Measurements from ENCODE around the gene PIEZO2.

The PIEZO2 gene

DNA sequence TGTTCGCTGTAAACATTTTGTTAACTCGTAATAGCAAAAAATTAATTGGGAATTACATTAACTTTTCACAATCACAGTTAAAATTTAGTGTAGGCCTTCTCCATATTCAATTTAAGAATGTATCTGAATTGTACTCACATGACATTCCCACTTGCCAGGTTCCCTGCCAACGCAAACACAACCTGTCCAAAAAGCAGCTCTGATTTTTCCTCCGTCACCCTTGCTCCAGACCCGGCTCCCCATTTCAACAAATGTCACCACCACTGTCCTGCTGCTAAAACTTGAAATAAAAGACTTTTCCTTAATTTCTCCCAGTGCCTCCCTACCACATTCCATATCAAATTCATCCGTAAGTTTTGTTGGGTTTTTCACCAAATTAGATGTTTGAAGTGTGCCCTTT, 120.3 kb downstream of the PIEZO2 start:
- no peak for ATAC-seq (ENCODE audit: low read depth)
- no peaks in the 10 kb centered on the region for H3K36me3 Mint-ChIP-seq

DNA sequence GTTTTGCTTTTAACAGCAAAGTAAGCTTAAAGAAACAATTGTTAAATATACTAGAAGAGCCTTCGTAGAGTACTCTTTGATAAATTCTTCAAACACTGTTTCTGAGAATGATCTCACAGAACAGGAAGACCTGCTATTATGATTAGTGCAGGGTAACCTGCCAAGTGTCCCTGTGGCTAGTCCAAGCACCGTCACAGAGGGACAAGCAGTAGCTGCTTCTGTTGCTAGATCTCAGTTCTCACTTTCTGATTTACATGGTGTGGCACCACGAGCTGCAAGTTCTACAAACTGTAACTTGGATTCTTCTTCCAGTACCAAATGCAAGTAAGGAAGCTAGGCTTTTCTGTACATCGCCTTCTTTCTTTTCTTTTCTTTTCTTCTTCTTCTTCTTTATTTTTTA, 121.5 kb downstream of the PIEZO2 start:
- no peak overlapping the region for H3K4me3 Mint-ChIP-seq
- no peak overlapping the region for H3K27ac Mint-ChIP-seq
- H3K9me3 Mint-ChIP-seq = no peaks in the 10 kb centered on the region
- H3K27me3 Mint-ChIP-seq = peaks cover 2% of the 10 kb centered on the region
- DNase-seq (ENCODE audit: low spot score in 2 of 2) = no peak
- no peaks in the 10 kb centered on the region for H3K36me3 Mint-ChIP-seq
- H3K4me1 Mint-ChIP-seq = no peaks in the 10 kb centered on the region
- no peak for ATAC-seq (ENCODE audit: low read depth)

More for the DNA sequence above, 120.3 kb downstream of the PIEZO2 start:
- Mint-ChIP-seq H3K4me3 (no peak overlapping the region), H3K27me3 (peaks cover 2% of the 10 kb centered on the region), H3K27ac (no peak overlapping the region), H3K9me3 (no peaks in the 10 kb centered on the region), H3K4me1 (no peaks in the 10 kb centered on the region)
- no peak for DNase-seq (ENCODE audit: low spot score in 2 of 2)

DNA sequence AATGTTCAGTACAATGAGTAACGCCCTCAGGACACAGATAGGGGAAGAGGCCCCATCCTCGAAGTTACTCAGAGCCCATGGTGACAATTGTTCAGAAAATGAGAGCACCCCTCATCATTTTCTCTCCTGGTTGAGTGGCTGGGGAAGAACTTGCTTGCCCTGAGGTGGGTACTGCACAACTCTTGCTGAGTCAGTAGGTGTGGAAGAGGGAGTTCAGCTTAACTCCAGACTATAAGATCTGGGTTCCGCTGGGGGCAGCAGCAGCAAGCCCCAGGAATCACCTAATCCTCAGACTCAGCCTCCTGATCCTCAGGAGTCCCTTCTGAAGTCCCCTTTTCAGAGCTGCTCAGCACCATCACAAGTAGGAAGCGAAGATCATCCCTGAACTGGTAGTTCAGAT, 123.7 kb downstream of the PIEZO2 start:
- Mint-ChIP-seq H3K9me3 (no peaks in the 10 kb centered on the region), H3K36me3 (no peaks in the 10 kb centered on the region), H3K4me3 (no peak overlapping the region), H3K27ac (no peak overlapping the region), H3K4me1 (no peaks in the 10 kb centered on the region), H3K27me3 (peaks cover 4% of the 10 kb centered on the region)
- ATAC-seq (ENCODE audit: low read depth) = no peak
- no peak for DNase-seq (ENCODE audit: low spot score in 2 of 2)

DNA sequence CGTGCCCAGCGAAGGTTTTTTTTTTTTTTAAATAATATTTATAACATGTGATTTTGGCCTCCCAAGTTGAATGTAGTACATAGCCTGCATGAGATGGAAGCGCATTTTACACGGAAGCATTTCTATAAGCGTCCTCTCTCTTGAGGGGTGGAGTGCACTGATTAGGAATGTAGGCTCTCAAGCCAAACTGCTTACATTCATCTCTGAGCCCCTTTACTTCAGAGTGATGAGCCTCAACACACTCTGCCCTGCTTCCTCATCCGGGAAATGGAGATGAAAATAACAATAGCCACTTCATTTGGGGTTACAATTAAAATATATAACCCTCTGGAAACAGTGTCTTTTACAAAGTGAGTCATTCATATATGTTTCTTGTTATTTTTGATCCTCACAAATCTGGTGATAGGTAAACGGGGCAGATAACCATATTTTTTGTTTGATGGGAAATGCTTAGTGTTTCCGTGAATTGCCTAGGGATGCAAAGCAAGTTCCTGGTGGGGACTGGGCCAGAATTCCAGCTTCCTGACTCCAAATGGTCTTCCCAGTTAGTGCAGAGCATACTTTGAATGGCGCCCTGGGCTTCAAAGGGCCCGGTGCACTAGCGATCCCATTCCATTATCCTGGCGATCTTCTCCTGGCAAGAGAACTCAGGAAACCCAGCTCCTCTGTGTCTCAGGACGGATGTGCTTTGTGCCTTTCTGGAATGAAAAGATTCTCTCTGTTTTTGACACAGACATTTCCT, 124.3 kb downstream of the PIEZO2 start:
- Mint-ChIP-seq H3K4me1 (no peaks in the 10 kb centered on the region), H3K27me3 (peaks cover 4% of the 10 kb centered on the region), H3K4me3 (no peak overlapping the region), H3K27ac (no peak overlapping the region), H3K36me3 (no peaks in the 10 kb centered on the region), H3K9me3 (no peaks in the 10 kb centered on the region)
- ATAC-seq (ENCODE audit: low read depth) (no peak), DNase-seq (ENCODE audit: low spot score in 2 of 2) (no peak)

DNA sequence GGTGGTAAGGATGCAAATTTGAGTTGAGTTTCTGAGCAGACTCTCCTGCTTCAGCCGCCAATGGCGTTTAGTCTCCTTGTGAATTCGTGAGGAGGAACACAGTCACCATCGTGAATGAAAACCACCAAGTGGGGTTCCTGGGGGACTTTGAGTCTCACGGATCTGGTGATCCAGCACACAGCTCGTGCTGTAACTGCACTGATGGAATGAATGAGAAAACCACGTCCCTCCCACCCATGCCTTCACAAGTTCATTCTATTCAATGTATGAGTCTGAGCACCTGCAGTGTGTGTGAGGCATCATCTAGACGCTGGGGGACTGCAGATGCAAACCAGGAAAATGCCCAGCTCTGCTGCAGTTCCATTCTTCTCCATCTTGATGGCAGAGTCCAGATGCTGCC, 127.9 kb downstream of the PIEZO2 start:
- no peak for ATAC-seq (ENCODE audit: low read depth)
- Mint-ChIP-seq H3K9me3 (no peaks in the 10 kb centered on the region), H3K27ac (no peak overlapping the region), H3K27me3 (peaks cover 2% of the 10 kb centered on the region), H3K36me3 (no peaks in the 10 kb centered on the region), H3K4me3 (no peak overlapping the region), H3K4me1 (no peaks in the 10 kb centered on the region)
- no peak for DNase-seq (ENCODE audit: low spot score in 2 of 2)

DNA sequence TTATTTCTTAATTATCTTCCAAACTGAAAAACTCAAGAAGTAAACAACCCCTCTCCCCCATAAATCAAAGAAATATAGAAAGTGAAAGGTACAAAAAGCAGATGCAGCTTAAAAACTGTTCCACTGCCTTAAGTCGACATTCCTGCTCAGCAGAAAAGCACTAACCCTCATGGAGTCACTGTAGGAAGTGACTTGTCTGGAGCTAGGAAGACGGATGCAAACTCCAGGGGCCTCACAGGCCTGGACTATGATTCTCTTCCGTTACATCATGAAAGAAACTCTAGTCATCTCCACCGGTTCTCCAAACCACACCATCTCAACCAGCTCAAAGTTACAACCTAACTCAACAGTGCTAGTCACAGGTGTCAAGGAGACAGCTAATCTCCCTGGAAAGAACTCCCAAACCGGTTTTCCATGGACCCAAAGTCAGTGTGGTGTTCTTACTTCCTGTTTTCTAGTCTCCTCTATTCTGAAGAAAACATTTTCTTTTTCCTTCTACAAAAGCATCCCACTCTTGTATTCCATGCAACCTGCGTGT, 128.4 kb downstream of the PIEZO2 start:
- no peak overlapping the region for H3K4me3 Mint-ChIP-seq
- H3K27ac Mint-ChIP-seq = no peak overlapping the region
- H3K9me3 Mint-ChIP-seq = no peaks in the 10 kb centered on the region
- H3K36me3 Mint-ChIP-seq = no peaks in the 10 kb centered on the region
- DNase-seq (ENCODE audit: low spot score in 2 of 2) = no peak
- ATAC-seq (ENCODE audit: low read depth) = no peak
- no peaks in the 10 kb centered on the region for H3K4me1 Mint-ChIP-seq
- peaks cover 3% of the 10 kb centered on the region for H3K27me3 Mint-ChIP-seq

DNA sequence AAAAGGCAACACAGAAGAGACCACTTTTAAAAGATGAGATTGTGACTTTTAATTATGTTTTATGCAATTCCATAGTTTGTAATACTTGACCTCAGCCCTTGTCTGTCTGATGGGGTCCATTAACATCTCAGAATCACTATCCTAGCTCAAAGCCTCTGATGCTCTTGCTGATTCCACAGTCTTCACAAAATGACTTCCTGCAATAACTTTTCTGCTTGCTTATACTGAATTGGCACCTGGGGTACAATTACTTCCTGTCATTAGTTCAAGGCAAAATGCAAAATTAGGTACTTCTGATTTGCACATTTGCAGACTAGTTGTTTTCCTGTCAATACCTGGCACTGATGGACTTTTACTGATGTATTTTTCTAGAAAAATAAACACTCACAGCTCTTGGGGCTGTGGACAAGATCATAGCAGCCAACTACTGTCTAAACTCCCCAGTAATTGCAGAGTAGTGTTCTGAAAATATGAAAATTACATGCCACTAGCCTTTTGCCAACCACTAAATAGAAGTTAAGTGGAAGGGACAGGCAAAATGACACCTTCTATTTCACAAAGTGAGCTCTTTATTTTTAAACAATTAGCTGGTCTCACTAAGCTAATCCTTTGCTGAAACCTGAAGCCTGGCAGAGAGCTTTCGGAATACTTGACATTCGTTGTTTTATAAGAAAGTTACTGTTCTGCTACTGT, 129.1 kb downstream of the PIEZO2 start:
- no peak overlapping the region for H3K4me3 Mint-ChIP-seq
- no peak for ATAC-seq (ENCODE audit: low read depth)
- H3K27me3 Mint-ChIP-seq = peaks cover 3% of the 10 kb centered on the region
- no peaks in the 10 kb centered on the region for H3K4me1 Mint-ChIP-seq
- no peaks in the 10 kb centered on the region for H3K9me3 Mint-ChIP-seq
- H3K36me3 Mint-ChIP-seq = no peaks in the 10 kb centered on the region
- DNase-seq (ENCODE audit: low spot score in 2 of 2) = no peak
- H3K27ac Mint-ChIP-seq = no peak overlapping the region

DNA sequence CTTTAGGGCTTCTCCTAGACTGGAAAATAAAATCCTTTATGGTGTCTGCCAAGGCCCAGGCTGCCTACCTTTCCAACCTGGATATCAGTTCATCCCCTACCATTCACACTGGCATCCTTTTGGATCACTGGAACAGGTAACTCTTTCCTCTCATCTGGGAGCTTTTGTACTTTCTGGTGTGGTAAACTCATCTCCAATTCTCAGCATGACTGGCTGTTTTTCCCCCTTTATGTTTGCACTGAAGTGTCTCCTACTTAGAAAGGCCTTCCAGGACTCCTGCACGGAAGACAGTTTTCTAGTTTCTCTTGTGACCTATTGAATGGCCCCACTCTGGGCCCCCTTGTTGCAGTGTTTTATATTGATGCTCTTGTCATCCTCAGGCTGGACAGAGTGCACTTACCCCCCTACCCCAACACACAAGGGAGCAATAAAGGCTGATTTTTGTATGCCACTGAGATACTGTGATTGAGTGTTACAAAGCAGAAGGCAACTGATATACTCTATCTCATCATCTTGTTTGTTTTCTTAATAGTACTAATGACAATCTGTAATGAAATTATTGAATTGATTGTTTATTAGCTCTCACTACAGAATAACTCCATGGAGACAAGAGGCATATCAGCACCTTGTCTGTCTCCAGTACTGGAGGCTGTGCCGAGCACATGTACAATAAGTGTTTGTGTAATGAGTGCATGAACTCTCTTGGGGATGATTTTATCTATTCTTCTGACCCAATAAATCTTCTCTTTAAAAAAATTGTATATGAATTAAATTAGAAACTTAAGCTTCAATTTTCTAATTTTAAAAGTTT, 129.9 kb downstream of the PIEZO2 start:
- peaks cover 3% of the 10 kb centered on the region for H3K27me3 Mint-ChIP-seq
- H3K9me3 Mint-ChIP-seq = no peaks in the 10 kb centered on the region
- ATAC-seq (ENCODE audit: low read depth) (no peak), DNase-seq (ENCODE audit: low spot score in 2 of 2) (no peak)
- H3K36me3 Mint-ChIP-seq = no peaks in the 10 kb centered on the region
- H3K27ac Mint-ChIP-seq = no peak overlapping the region
- H3K4me1 Mint-ChIP-seq = no peaks in the 10 kb centered on the region
- H3K4me3 Mint-ChIP-seq = no peak overlapping the region

DNA sequence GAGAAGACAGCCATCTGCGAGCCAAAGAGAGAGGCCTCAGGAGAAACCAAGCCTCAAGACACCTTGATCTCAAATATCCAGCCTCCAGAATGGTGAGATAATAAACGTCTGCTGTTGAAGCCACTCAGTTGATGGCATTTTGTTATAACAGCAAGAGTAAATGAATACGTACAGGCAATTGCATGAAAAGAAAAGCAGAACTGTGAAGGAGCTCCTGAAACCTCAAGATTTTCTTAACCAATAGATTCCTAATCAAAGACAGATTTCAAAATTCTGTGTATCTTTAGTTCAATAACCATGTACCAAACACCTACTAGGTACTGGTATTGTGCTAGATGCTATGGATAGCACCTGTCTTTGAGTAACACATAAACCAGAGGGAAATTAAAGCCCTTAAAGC, 139.5 kb downstream of the PIEZO2 start:
- no peak for DNase-seq (ENCODE audit: low spot score in 2 of 2)
- Mint-ChIP-seq H3K27me3 (no peaks in the 10 kb centered on the region), H3K4me3 (no peak overlapping the region), H3K9me3 (peaks cover 2% of the 10 kb centered on the region), H3K36me3 (no peaks in the 10 kb centered on the region), H3K4me1 (no peaks in the 10 kb centered on the region), H3K27ac (no peak overlapping the region)
- no peak for ATAC-seq (ENCODE audit: low read depth)

DNA sequence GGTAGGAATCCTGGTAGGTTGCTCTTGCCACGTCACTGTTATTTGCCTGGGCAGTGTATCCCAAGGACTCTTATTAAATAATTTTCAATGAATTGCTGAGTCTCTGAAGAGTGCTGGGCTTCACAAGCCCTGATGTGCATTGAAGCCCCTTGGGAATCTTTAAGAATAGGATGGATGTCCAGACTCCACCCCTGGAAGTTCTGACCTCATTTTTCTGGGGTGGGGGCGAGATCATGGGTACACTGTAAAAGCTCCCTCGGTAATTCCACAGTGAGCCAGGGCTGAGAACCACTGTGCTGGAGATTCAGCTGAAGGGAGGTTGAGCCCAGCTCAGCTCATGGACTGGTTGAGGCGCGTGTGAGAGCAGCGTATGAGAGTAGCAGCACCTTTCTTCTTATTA, 140.2 kb downstream of the PIEZO2 start:
- H3K4me1 Mint-ChIP-seq = no peaks in the 10 kb centered on the region
- H3K27ac Mint-ChIP-seq = no peak overlapping the region
- H3K27me3 Mint-ChIP-seq = no peaks in the 10 kb centered on the region
- ATAC-seq (ENCODE audit: low read depth) = no peak
- no peak for DNase-seq (ENCODE audit: low spot score in 2 of 2)
- H3K36me3 Mint-ChIP-seq = no peaks in the 10 kb centered on the region
- peaks cover 2% of the 10 kb centered on the region for H3K9me3 Mint-ChIP-seq
- H3K4me3 Mint-ChIP-seq = no peak overlapping the region

DNA sequence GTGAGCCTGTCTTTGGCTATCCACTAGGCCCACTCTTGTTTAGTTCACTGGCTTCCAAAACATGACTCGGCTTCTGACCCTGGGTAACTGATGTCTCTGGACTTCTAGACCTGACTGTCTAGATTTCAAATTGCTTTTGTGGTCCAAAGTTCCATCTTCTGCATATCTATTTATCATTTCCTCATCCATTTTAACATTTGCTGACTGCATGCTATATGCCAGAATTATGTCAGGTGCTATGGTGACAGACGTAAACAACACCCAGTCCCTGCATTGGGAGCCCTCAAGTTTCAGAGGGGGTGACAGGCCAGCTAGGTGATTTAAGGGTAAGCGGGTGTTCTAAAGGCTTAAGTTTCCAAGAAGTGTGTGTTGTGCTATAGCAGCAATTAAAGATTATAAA, 140.9 kb downstream of the PIEZO2 start:
- Mint-ChIP-seq H3K27me3 (no peaks in the 10 kb centered on the region), H3K4me3 (no peak overlapping the region), H3K27ac (no peak overlapping the region), H3K36me3 (no peaks in the 10 kb centered on the region), H3K9me3 (peaks cover 2% of the 10 kb centered on the region), H3K4me1 (no peaks in the 10 kb centered on the region)
- no peak for ATAC-seq (ENCODE audit: low read depth)
- DNase-seq (ENCODE audit: low spot score in 2 of 2) = no peak

DNA sequence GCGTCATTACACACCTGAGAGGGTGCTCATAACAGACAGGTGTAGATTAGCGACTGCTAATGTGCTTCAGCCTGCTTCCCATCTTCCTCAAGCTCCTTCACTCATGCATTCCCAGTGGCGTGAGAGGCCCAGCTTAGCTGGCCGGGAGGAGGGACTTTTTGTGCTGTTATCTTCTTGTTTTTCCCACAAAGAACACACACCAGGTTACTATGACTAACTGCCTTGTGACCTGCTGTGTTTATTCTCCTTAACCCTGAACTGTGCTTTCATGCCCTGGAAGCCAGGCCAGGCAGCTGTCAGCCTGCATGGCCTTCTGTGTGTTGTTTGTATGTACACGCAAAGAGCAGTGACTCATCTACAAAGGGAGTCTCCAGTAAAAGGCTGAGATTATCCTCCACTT, 143.8 kb downstream of the PIEZO2 start:
- H3K9me3 Mint-ChIP-seq = peaks cover 2% of the 10 kb centered on the region
- no peaks in the 10 kb centered on the region for H3K27me3 Mint-ChIP-seq
- DNase-seq (ENCODE audit: low spot score in 2 of 2) (no peak), ATAC-seq (ENCODE audit: low read depth) (no peak)
- H3K4me3 Mint-ChIP-seq = no peak overlapping the region
- no peak overlapping the region for H3K27ac Mint-ChIP-seq
- no peaks in the 10 kb centered on the region for H3K4me1 Mint-ChIP-seq
- no peaks in the 10 kb centered on the region for H3K36me3 Mint-ChIP-seq

DNA sequence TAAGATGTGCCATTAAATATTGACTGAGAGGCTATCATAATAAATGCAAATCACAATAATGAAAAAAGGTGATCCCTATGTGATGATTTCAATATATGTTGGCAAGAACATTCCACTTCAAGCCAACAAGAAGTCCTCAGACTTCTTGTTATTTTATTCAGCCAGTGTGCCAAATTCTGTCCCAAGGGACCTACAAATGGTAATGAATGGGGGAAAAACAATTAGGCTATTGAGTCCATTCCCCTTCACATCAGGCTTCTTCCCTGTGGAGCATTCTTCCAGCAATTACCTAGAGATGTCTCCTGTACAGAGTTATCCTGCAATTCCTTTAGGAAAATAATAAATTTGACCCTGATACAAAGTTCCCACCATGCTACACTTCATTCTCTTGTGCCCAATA, 144.4 kb downstream of the PIEZO2 start:
- no peak overlapping the region for H3K27ac Mint-ChIP-seq
- peaks cover 2% of the 10 kb centered on the region for H3K9me3 Mint-ChIP-seq
- no peak for DNase-seq (ENCODE audit: low spot score in 2 of 2)
- H3K4me1 Mint-ChIP-seq = no peaks in the 10 kb centered on the region
- ATAC-seq (ENCODE audit: low read depth) = no peak
- H3K4me3 Mint-ChIP-seq = no peak overlapping the region
- no peaks in the 10 kb centered on the region for H3K27me3 Mint-ChIP-seq
- H3K36me3 Mint-ChIP-seq = no peaks in the 10 kb centered on the region

DNA sequence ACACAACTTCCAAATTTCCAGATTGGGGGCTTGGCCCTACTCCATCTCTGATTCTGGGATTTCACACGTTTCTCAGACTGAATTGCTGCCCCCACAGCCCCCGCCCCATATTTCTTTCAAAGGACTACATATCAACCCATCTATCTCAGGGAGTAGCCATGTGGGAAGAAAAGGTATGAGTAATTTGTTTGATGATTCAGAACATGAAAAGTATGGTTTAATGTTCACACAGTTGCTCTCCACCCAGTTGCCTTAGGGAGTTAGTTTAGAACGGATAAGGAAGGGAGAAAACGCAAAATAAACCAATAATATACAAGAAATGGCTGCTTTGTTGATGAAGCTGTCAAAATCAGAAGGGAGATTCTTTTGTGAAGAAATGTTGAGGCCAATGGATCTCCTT, 145.1 kb downstream of the PIEZO2 start:
- H3K4me1 Mint-ChIP-seq = no peaks in the 10 kb centered on the region
- DNase-seq (ENCODE audit: low spot score in 2 of 2) (no peak), ATAC-seq (ENCODE audit: low read depth) (no peak)
- H3K27me3 Mint-ChIP-seq = no peaks in the 10 kb centered on the region
- no peaks in the 10 kb centered on the region for H3K36me3 Mint-ChIP-seq
- no peak overlapping the region for H3K27ac Mint-ChIP-seq
- no peak overlapping the region for H3K4me3 Mint-ChIP-seq
- peaks cover 2% of the 10 kb centered on the region for H3K9me3 Mint-ChIP-seq
